NCI-H446 treated with DMSO at 0.1 percent for 48 hours (cell line): ENCODE data around the gene DESI1.
"Not testable (repeated sequence)": the region's sequence is repeated elsewhere in the genome, so short reads cannot be mapped to it uniquely, and the experiment has no call there.

Experiments used
- DNase-seq: peaks from one replicate; lab custom pipeline; 2025; lab: John Stamatoyannopoulos, UW

DESI1 gene

DNA sequence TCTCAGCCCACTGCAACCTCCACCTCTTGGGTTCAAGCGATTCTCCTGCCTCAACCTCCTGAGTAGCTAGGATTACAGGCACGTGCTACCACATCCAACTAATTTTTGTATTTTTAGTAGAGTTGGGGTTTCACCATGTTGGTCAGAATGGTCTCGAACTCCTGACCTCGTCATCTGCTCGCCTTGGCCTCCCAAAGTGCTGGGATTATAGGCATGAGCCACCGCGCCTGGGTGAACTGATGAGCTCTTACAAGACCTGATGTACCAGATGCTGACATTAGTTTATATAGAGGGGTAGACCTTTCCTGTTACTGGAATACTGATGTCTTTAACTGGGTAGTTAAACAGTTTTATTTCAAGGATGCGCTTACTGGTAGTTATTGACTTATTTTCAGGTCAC is 13.8 kb upstream of the DESI1 start:
- DNase-seq = not testable (repeated sequence)

DNA sequence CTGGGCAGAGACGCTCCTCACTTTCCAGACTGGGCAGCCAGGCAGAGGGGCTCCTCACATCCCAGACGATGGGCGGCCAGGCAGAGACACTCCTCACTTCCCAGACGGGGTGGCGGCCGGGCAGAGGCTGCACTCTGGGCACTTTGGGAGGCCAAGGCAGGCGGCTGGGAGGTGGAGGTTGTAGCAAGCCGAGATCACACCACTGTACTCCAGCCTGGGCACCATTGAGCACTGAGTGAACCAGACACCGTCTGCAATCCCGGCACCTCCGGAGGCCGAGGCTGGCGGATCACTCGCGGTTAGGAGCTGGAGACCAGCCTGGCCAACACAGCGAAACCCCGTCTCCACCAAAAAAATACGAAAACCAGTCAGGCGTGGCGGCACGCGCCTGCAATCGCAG is 10.8 kb upstream of the DESI1 start:
- DNase-seq = not testable (repeated sequence)

DNA sequence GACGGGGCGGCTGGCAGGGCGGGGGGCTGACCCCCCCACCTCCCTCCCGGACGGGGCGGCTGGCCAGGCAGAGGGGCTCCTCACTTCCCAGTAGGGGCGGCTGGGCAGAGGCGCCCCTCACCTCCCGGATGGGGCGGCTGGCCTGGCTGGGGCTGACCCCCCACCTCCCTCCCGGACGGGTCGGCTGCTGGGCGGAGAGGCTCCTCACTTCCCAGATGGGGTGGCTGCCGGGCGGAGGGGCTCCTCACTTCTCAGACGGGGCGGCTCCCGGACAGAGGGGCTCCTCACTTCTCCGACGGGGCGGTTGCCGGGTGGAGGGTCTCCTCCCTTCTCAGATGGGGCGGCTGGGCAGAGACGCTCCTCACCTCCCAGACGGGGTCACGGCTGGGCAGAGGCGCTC is 10.3 kb upstream of the DESI1 start:
- not testable (repeated sequence) for DNase-seq

DNA sequence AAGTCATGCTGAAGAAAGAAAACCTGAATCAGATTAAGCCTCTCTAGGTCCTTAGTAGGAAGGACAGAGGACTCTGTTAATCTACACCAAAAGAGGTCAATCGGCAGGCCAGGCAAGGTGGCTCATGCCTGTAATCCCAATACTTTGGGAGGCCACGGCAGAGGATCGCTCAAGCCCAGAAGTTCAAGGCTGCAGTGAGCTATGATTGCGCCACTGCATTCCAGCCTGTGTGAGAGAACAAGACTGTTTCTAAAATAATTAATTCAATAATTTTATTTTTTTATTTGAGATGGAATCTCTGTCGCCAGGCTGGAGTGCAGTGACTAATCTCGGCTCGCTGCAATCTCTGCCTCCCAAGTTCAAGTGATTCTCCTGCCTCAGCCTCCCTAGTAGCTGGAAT is 4.7 kb upstream of the DESI1 start:
- DNase-seq = no peak

DNA sequence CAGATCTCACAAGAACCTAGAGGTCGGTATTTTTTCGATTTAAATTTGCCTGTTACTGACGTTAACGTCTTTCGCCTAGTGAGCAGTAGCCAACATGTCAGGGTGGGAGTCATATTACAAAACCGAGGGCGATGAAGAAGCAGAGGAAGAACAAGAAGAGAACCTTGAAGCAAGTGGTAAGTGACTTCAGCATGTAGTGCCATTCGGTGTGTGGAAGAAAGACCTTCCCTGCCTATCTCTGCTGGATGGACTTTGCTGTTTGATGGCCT is 1.0 kb upstream of the DESI1 start:
- no peak for DNase-seq

DNA sequence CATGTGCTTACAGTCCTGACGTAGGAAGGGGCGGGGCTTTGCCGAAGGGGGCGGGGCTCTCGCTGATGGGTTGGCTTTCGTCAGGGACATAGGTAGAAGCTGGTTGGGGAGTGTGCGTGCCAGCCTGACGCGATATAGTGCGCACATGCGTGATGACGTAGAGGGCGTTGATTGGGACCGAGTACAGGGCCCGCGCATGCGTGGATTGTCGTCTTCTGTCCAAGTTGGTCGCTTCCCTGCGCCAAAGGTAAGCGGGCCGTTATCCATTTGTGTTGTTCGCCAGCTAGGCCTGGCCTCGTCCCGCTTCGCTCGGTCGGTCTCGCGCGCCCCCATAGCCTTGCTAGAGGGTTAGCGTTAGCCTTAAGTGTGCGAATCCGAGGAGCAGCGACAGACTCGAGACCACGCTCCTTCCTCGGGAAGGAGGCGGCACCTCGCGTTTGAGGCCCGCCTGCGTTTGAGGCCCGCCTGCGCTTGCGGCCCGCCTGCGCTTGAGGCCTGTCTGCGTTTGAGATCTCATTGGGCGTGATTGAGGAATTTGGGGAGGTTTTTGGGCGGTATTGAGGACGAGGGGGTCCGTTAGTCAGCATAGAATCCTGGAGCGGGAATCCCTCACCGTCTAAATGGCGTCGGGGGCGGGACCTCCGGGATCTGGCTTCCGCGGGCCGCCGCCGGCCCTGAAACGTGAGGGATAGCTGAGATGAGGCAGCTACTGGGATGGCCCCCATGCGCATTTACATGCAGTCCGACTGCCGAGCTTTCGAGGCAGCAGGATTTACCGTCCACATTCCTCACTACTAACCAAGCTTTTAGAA is 462 bp upstream of the DESI1 start, which contains the start of gene XRCC6:
XRCC6 (plus strand) TSS at position 197 of the 812 bp plus-strand sequence. CDS start 710 bp downstream, outside the sequence.
- peak; percentile 99 for DNase-seq

DNA sequence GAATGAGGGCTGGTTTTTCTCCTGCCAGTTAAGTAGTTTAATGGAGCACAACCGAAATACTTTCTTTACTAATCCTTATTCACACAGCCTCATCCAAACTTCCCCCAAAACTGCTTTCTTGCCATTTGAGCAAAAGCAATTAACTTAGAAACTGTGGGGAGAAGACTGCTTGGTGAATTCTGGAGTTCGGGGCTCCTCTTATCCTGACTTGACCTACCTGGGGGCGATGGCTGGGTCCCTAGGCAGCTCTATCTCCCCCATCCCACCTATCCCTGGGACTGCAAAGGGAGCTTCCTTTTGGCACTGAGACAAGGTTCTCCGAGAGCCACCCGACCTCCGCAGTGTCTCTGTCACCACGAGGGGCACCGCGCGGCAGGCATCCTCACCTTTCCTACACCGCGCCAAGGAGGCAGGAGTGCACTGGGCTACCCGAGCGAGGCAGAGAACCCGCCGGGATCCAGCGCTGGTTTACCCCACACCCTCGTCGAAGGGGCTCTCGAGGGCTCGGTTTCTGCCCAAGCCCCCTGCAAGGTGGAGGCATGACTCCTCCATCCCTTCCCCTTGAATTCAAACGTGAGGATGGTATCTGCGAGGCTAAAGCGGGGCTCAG is 759 bp downstream of the DESI1 start:
- no peak for DNase-seq

DNA sequence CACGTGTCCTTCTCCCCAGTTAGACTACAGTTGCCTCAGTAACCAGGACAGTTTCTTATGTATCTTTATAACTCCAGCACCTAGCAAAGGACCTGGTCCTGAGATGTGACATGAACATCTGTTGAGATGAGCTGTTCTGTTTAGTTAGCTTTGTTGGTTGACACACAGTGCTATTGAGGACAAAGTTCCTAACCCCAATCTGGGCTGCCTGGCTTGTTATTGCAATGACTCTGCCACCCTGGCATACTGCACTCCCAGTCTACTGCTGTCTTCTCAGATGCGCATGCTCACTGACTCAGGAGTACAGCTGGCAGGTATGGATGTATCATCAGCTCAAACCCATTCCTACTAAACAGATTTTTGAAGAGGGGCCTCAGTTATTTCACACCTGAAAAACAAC is 7.4 kb downstream of the DESI1 start:
- DNase-seq = no peak

DNA sequence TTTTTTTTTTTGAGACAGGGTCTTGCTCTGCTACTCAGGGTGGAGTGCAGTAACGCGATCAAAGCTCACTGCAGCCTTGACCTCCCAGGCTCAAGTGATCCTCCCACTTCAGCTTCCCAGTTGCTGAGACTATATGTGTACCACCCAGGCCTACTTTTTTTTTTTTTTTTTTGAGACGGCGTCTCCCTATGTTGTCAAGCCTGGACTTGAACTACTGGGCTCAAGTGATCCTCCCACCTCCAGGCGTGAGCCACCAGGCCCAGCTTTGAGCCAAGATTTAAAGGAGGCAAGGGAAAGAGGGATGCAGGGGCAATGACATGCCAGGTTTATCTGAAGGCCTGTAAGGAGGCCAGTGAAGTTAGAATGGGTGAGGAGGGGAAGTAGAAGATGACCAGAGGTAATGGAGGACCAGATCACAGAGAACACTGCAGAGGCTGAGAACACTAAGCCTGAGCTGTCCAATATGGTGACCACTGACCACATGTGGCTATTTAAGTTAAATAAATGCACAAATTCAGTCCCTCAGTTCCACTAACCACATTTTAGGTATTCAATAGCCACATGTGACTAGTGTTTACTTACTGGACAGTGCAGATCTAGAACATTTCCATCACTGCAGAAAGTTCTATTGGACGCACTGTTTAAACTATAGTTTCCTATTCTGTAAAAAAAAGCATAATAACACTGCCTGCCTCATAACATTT is 8.1 kb downstream of the DESI1 start:
- no peak for DNase-seq

DNA sequence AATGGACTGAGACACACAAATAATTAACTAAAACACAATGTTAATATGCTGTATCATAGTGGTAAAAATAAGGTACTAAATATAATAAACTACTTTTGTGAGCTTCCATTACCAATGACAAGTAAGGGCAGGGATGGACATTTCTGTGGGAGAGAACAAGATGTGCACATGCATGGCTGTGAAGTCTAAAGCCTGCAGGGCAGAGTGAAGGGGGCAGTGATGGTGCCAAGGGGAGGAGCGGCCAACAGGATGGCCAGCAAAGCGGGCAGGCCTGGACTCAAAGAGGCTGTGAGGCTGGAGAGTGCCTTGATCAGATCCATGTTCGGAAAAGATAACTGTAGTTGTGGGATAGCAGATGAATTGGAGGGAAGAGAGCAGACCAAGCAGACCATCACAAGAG is 12.5 kb downstream of the DESI1 start:
- no peak for DNase-seq

DNA sequence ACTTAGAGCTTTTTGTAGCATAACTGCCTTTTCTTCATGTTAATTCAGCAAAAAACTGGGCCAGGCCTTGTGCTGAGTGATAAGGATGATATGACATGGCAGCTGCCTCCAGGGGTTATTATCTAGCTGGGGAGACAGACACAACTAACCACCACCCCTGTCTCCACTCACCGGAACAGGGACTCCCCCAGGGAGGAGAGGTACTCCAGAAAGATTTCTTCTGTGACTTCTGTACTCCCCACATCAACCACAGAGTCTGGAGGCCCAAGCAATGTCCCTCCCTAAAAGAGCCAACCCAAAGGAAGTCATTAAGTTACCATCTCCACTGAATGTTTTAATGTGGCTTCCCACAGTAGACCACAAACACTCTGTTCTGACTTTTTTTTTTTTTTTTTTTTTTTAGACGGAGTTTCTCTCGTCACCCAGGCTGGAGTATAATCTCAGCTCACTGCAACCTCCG is 16.9 kb downstream of the DESI1 start:
- DNase-seq = no peak

DNA sequence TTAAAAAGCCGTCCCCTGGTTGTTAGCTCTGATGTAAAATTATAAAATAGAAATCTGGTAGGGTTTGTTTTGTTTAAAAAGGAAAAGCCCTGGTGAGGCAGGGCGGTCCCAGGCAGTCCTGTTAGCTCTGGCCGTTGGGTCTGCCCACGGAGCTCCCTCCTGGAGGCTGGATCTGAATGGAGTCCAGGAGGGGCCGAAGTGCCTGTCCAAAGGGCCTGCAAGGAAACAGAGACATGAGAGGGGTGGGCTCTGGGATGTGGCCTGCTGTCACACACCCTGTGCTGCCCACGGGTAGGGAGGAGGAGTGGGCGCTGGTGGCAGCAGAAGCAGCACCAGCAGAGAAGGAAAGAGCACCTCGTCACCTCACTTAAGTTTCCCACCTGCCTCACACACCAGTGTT is 19.9 kb downstream of the DESI1 start:
- DNase-seq = no peak

DNA sequence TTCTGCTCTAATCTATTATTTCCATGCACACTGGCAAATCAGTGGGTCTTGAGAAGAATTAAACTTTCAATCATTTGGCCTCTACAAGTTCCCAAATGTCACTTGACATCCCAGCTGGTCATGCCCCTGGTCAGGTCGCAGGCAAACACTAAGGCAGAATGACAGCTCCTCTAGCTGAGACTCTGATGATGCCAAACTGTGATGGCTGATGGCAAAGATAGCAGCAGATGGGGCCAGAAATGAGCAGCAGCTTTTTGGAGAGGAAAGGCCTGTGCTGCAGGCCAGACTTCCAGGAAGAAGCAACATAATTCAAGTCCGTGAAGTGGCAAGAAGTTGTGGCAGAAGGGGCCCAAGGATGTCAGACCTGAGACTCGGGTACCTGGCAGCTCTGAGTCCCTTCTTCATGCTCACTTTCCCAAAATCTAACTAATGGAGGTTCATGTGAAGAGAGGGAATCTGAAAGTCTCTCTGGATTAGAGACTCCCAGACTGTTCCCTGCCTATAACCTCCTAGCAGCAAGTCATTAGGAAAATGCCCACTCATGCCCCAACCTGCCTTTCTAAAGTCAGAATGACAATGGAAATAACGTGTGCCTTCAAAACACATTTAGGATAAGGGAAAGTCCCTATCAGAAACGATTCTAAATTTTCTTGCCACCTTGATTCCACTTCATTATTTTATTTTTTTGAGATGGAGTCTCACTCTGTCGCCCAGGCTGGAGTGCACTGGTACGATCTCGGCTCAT is 21.8 kb downstream of the DESI1 start:
- no peak for DNase-seq

DNA sequence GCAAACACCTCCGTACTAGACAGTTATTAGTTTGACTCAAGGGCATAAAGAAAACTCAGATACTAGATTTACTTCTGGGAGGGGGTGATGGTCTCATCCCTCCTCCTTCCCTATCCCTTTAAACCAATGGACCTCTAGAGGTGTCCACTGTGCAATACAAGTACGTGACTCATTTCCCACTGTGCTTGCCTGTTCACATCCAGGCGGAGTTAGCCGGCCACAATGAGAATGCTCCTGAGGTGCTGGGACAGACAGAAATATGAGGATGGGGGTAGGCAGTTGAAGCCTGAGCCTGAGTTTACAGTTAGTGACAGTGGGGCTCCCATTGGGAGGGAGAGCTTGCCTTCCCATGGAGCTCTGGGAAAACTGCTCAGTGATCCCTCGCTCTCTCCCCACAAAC is 22.8 kb downstream of the DESI1 start:
- no peak for DNase-seq

DNA sequence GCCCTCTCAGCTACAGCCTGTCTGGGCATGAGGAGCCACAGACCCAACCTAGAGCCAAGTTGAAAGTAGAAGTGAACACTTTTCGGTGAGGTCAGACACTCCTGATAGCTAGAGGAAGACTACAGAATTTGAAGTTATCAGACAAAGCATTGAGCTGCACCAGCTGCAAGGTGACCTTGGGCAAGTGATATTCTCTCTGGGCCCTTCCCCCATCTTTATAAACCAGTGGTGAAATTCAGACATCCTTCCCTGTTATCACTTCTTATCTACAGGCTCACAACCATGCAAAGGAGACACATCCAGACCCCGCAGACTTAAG is 23.2 kb downstream of the DESI1 start:
- DNase-seq = no peak

DNA sequence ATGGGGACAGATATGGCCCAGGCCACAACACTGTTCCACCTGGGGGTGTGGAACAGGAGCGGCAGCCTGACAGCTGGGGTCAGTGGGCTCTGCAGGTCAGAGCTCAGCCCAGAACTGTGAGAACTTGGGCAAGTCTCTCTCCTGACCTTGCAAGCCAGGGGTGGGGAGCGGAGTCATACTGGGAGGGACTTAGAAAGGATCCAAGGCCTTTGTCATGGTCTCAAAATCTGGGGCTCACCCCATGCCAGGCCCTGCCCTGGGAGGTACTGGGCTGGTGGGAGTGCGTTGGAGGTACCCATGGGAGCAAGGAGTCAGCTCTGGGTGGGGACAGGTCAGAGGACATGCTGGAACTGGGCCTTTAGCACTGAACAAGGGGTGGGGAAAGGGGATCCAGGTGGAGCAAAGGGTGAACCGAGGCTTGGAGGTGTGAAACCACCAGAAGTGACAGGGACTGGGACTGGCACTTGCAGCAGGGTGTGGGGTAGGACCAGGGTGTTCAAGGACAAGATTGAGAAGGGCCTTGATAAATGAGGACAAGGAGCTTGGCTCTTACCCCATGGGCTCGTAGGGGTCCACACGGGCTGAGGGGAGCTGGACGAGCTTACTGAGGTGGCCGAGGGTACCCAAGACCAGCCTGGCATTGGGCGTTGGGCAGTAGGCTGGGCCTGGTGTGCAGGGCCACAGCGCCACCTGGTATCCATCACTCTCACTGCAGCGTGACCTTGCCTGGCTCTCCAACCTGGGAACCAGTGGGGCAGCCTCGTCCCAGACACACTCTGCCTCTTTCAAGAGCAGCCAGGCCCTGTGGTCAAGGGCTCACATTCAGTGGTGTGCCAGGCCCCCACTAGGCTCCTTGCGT is 23.8 kb downstream of the DESI1 start:
- no peak for DNase-seq

DNA sequence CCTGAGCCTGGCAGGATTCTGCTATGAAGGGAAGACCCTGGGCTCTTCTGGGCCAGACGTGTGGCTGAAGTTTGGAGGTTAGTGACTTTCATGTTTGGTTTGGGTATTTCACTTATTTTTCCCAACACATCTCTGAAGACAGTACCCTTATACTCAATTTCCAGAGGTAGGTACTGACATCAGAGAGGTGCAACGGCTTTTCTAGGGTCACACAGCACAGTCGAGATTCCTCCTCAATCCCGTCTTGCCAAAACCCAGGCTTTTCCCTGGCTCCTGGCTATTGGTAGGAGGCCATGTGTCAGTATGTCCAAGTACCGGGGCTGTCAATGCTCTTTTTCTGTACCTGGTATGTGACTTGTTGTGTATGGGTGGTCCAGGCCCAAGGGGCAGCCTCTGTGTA is 25.1 kb downstream of the DESI1 start:
- no peak for DNase-seq

DNA sequence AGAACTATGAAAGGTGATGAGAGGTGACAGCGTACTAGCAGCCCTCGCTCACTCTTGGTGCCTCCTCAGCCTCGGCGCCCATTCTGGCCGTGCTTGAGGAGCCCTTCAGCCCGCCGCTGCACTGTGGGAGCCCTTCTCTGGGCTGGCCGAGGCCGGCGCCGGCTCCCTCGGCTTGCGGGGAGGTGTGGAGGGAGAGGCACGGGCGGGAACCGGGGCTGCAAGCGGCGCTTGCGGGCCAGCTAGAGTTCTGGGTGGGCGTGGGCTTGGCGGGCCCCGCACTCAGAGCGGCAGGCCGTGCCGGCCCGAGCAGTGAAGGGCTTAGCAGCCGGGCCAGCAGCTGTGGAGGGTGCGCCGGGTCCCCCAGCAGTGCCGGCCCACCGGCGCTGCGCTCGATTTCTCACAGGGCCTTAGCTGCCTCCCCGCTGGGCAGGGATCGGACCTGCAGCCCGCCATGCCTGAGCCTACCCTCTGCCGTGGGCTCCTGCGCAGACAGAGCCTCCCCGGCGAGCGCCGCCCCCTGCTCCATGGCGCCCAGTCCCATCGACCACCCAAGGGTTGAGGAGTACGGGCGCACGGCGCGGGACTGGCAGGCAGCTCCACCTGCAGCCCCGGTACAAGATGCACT is 27.4 kb downstream of the DESI1 start:
- not testable (repeated sequence) for DNase-seq

DNA sequence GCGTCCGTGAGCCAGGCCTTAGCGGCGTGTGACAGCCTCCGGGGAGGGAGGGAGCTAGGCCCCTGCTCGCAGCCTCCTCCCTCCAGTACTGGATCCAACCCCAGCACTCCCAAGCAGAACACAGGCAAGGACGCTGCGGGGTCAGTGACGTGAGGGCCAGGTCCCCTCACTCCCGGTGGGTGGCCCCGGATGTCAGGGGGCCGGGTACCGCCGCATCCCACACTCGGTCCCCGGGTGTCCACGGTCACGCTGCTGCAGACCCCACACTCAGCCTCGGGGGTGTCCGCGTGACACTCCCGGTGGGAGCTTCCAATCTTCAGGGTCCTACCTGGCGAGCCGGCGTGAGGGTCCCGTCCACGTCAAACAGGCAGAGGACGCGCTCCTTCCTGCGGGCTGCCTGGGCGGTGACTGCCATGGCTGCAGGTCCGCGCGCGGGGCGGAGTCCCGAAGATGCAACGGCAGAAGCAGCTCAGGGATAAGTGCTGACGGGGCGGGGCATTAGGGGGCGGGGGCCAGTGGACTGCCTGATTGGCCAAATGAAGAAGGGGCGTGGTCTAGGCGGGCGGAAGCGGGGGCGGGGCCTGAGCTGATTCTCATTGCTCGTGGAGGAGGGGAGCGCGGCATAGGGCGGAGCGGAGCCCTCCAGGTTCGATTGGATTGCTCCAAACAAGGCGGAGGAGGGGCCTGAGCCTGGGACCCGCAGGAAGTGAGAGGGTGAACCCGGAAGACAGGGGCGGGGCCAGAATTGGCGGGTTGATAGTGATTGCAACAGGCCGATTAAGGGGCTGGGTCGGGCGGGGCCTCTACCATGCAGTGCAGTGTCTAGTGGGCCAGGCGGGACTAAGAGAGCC is 31.2 kb downstream of the DESI1 start, which contains the start of gene PMM1:
PMM1 (minus strand) TSS at position 450 of the 851 bp plus-strand sequence; CDS start at position 415, 35 bp downstream.
- peak; percentile 99 for DNase-seq

DNA sequence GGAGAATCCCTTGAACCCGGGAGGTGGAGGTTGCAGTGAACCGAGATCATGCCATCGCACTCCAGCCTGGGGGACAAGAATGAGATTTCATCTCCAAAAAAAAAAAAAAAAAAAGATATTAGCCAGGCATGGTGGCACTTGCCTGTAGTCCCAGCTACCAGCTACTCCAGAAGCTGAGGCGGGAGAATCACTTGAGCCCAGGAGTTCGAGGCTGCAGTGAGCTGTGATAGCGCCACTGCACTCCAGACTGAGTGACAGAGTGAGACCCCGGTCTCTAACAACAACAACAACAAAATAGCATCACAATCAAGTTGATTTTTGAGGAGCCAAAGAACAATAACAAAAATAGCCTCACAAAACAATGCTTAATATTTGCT is 33.5 kb downstream of the DESI1 start:
- no peak for DNase-seq
